Hypothalamus (tissue), 51 donors: ENCODE measurements around the gene SPX.

Experiments used
- DNase-seq, 51 donors: peaks; one replicate each; lab custom pipeline; 2025; lab: John Stamatoyannopoulos, UW

SPX gene, protein sequence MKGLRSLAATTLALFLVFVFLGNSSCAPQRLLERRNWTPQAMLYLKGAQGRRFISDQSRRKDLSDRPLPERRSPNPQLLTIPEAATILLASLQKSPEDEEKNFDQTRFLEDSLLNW

DNA sequence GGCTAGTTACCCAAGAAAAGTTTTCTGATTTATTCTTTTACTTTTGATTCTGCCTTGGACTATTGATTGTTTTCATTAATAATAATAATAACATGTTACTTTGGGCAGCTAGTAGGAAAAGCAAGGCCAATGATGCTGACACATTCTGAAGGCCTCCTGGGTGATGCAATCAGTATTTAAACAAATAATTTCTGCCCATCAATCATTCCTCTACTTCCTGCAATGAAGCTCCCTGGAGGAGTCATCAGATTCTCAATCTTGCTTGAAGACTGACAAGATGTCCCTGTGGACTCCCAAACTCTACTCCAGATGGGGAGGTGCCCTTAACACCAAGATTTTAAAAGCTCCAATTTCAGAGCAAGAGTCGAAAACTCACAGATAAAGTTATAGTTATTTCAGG lies at the start of gene SPX:
SPX (plus strand) TSS at position 244 of the 400 bp plus-strand sequence. CDS start 177 bp downstream, outside the sequence.
- no peak for DNase-seq

DNA sequence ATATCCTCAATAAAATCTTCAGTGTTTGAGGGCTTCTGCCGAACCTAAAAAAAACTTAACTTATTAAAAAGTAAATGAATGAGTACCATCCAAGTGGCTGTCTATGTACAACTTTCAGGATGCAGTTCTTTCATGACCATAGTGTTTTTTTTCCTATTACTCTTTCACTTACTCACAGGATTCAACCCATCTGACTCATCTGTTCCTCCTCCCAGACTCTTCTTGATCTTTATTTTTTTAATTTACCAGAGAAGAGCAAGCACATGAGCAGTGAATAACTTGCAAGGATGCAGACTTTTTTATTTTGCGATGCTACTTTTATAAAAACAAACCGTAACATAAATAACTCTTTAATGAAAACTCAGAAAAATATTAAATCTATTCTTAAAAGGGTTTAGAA lies 49.1 kb upstream of the SPX start:
- DNase-seq = no peak

DNA sequence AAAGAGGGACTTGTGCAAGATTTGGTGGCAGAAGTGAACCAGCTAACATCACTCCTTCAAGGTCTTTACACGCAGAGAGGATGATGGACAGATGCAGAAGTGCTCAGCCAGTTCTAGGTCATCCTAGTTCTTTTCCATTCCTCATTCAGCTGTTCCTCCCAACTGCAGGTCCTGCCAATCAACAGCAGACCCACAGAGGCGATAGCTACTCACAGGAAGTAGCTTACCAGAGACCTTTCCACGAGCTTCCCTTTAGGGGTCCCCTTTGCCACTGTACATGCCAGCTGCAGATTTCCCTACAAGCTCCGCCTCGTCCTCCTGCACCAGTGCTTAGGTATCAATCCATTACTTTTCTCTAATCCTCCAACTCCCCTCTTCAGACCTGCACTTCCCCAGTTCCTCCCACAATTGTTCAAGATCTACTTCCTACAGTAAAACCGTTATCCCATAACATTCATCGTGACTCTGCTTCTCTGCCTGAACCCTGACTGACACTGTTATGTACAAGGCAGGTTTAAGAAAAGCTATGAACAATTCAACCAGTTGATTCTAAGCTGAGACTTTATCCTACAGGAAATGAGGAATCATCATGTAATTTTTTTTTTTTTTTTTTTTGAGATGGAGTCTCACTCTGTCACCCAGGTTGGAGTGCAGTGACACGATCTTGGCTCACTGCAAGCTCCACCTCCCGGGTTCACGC lies 47.2 kb upstream of the SPX start:
- DNase-seq = no peak

DNA sequence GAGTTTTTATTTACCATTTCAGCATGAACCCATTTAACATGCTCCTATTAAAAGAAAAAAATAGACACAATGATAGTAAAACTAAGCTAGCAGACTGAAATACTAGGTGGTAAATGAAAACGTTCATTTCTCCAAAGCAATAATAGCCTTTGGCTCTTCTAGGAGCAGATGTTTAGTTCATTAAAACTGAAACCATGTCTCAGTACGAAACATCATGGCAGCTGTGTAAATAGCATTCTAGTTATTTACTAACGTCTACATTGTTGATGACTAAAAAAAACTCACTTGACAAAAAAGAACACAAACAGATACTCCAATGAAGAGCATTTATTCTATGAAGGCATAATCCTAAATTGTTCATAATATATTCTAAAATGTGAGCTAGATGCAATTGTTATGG lies 42.6 kb upstream of the SPX start:
- DNase-seq = no peak

GRCh38 chr12:21485998-21486397 lies 40.1 kb upstream of the SPX start:
- no peak for DNase-seq

DNA sequence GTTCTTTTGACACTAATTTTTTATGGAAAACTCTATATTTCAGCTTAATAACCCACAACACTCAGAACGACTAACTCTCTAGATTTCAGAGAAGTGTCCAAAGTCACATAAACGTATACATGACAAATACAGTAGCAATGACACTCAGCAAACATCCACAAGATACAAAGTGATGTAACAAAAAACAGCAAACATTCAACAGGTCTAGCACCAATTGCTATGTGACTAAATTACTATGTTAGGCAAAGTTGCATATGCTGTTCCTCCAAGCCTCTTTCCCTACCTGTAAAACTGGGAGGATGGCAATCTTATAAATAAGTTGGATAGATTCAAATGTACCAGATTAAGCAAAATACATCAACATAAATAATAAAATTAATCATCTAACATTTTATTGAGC lies 26.3 kb upstream of the SPX start:
- DNase-seq = no peak

DNA sequence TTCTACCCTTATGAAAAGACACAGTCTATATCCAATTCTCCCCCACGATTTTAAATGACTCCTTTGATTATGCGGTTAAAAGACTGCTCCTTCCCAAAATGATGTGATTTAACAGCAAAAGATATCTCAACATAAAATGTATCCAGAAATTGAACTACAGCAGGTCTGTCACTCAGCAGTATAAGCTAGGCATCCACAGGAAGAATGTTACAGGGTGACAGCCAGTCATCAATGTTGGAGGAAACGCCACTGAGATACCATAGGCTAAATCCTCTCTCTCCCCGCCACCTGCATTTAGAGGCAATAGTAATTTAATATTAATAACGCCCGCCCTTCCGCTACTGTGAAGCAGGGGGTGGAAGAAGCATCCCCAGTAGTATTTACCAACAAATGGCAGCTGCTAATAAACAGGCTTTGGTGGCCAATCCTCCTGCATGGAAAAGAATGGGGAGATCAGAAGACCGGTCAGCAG lies 25.3 kb upstream of the SPX start:
- DNase-seq = no peak

GRCh38 chr12:21501258-21502163 lies 24.6 kb upstream of the SPX start, which contains the start of the genes GOLT1B and RECQL:
TSS of gene GOLT1B (plus strand) at chr12:21501789. CDS start at chr12:21501924, 135 bp downstream.
TSS of gene RECQL (minus strand) at chr12:21501635. CDS start at chr12:21499570, 2,065 bp downstream.
- DNase-seq = peak; percentile 42 to 97 (median 89)

DNA sequence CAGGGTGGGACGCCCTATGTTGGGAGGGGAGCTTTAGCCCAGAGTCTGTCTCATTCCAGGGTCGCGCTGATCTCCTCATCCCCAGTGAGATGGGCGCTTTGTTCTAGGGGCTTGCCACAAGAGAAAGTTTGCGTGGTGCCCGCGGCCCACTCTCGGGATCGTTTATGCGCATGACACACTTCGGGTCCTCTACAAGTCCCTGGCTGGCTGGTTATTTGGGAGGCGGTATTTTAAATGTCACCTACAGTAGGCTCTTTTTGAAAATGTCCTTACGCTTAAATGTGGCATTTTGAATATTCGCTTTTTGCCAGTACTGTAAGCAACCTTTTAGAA lies 24.0 kb upstream of the SPX start:
- peak in 17 of 51 donors; percentile 6 to 59 (median 31) for DNase-seq

DNA sequence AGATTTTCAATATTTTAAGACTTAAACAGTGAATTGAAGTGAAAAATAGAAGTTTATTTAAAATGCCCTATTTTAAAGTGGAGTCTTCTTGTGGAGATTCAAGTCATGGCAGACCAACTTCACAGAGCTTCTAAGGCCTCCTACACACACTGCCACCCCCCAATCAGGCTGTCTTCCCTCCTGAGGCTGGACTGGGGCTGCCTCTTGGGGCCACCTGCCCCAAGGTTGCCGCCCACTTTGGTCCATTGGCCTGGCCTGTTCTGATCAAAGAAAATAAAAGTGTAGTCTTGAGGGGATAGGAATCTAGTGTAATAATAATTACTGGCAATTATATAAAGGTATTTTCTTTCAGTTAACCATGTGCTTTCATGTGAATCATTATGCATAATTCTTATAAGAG lies 23.2 kb upstream of the SPX start:
- no peak for DNase-seq

- no peak for DNase-seq
Measured at GRCh38 chr12:21505888-21506287, 20.2 kb upstream of the SPX start.

GRCh38 chr12:21507849-21508248 lies 18.2 kb upstream of the SPX start:
- no peak for DNase-seq

- no peak for DNase-seq
Measured at GRCh38 chr12:21509768-21510167, 16.3 kb upstream of the SPX start.

DNA sequence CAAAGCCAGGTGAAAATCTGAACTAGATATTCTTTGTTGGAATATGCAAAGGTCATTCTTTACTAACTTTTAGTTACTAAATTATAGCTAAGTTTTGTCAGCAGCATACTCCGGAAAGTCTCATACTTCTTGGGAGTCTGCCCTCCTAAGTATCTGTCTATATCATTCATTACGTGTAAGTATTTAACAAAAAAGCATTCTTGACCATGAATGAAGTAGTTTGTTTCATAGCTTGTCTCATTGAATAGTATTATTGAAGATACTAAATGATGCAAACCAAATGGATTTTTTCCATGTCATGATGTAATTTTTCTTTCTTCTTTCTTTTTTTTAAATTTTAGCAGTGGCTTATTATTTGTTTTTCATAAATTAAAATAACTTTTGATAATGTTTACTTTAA lies 9.8 kb upstream of the SPX start:
- no peak for DNase-seq

DNA sequence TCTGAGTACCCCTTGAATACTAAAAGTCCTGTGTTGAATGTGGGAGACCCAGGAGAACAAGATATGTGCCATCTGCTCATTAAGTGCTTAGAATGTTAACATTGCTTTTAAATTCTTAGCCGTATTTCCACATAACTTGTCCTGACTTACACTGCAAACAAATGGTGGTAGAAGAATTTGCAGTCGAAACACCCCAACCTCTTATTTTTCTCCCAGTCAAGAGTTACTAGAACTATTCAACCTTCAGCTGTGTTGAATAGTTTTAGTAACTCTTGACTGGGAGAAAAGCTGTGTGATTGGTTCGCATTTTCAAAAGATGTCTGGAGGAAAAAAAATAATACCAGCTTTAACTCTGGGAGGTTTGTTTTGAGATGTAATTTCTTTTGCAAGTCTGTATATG lies 7.6 kb upstream of the SPX start:
- DNase-seq = no peak

DNA sequence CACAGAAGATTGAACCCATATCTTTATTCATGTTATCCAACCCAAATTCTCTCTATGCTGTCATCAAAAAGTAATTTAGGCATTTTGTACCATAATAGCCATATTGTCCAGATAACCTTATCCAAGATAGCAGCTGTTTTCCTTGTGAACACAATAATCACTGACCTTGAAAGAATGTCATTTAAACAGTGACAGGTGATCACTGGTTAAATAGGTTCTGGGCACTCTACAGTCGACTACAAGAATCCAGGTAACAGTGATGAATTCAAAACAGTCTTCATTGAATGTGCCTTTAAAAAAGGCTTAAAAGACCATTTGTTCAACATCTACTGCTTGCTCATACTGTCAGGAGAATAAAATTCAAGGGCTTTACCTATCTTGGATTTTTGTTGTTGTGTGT lies 4.6 kb upstream of the SPX start:
- no peak for DNase-seq

DNA sequence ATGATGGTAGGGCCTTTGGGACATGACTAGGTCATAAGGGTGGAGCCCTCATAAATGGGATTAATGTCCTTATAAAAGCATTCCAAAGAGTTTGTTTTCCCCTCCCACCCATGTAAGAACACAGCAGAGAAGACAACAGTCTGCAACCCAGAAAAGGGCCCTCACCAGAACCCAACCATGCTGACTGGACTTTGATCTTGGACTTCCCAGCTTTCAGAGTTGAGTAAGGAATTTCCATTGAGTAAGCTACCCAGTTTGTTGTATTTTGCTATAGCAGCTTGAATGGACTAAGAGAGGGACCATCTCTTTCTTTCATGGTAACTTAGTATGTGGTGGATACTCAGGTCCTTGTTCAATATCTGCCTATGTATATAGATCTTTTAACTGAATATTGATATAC lies 2.9 kb upstream of the SPX start:
- DNase-seq = no peak

GRCh38 chr12:21526721-21527345 lies 737 bp downstream of the SPX start:
- peak in 1 of 51 donors; percentile 34 for DNase-seq

DNA sequence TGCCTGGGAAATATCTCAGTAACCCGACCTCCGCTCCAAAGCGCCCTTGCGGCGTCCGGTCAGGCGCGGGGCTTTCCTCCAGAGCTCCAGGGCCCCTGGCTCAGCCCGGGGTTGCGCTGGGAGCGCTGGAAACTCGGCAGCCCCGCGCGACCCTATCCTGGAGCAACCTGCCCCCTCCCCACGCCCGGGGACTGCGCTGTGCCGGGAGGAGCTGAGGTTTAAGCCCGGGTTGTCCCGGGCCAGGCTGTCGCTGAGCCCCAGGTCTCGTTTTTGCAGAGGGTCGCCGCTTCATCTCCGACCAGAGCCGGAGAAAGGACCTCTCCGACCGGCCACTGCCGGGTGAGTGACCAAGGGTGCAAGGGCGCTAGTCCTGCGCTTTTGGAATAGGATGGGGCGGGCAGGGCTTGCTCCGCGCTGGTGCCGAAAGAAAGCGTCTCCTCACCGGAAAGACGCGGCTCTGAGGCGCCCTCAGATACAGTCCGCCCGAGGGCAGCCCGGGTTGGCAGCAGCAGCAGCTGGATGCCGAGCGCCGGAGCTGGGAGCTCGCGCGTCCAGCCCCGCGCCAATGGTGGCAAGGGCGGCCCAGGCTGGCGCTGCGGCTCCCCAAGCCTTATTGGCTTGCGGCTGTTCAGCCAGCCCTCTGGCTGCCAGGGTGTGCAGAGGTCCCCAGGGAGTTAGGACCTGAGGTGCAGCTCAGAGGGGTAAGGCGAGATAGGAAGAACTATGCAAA lies 1.5 kb downstream of the SPX start:
- DNase-seq = peak in 47 of 51 donors; percentile 3 to 79 (median 47)

DNA sequence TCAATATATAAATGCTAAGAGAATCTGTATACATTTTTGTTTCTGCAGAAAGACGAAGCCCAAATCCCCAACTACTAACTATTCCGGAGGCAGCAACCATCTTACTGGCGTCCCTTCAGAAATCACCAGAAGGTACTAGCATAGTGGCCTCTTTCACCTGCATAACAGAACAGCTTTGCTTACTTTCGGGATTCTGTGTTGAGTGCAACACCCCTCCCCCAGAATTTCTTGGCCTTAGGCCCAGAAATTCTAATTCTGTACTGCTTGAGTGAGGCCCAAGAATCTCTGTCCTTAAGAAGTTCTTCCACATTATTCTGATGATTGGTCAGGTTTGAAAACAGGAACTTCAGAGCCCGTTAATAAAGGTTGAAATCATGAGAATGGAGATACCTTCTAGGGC lies 2.9 kb downstream of the SPX start:
- peak in 1 of 51 donors; percentile 48 for DNase-seq
